ENCODE measurements around the gene EFCAB6. TPM values are rescaled to one million over a fixed set of nuclear protein-coding genes. Genes with fewer than 3 reads are reported as not detected.

The EFCAB6 gene
- total and polyA plus RNA-seq, 9 of the 15 experiments (the other 6 are each of a cell fraction or from before 2014, with no cell fraction given): 0.06 TPM; not detected in 8

GRCh38 chr22:43837666-43838065 lies 25.6 kb upstream of the EFCAB6 start:
- 5% methylated on average over 5 of the region's 9 CpGs for WGBS (ENCODE audit: insufficient coverage, low coverage, missing lambda C conversion rate)
- CTCF ChIA-PET (ENCODE audit: low intra/inter-chr PET ratio): no interaction called here
- no TSS peak for BruUV-seq (replicated peaks)

More at GRCh38 chr22:43837666-43838065, 25.6 kb upstream of the EFCAB6 start:
- in situ Hi-C loops (cut with MboI) (no loop called here), intact Hi-C loops (cut with micrococcal nuclease) (no loop called here)
- Histone ChIP-seq H3K9me1 (ENCODE audit: control insufficient read depth, insufficient read depth, low read length) (no peaks in the 10 kb centered on the region), H3K4me1 (replicated peaks in 1 of 2; ENCODE audit: control insufficient read depth in 2 of 2, insufficient read depth in 2 of 2, low read length in 2 of 2) (no peaks in the 10 kb centered on the region), H3K36me3 (ENCODE audit: control insufficient read depth, insufficient read depth, low read length) (no peaks in the 10 kb centered on the region), H3K4me3 (no peak overlapping the region), H3K9ac (ENCODE audit: insufficient read depth in 1 of 2, low read depth in 2 of 2, low read length in 2 of 2) (no peak overlapping the region; a peak in 1 of 4 replicates), H3K27ac (ENCODE audit: extremely low read depth, low read depth, low read length) (no peak overlapping the region), H3K4me2 (ENCODE audit: insufficient read depth, low read length) (no peak overlapping the region), H3K79me2 (ENCODE audit: control insufficient read depth, insufficient read depth, low read length) (no peaks in the 10 kb centered on the region), H2AFZ (ENCODE audit: low read depth, low read length) (no peak overlapping the region), H3K9me3 (replicated peaks; ENCODE audit: control insufficient read depth, insufficient read depth, low read depth, low read length) (no peaks in the 10 kb centered on the region), H3K27me3 (ENCODE audit: control insufficient read depth in 2 of 2, insufficient read depth in 2 of 2, low read length in 2 of 2) (peaks cover 0 to 22% of the 10 kb centered on the region in 2 experiments; a peak in 3 of 5 replicates), H4K20me1 (replicated peaks; ENCODE audit: control insufficient read depth, insufficient read depth, low read length) (no peaks in the 10 kb centered on the region)
- POLR2A ChIA-PET: no interaction called here
- TF ChIP-seq TCF3 (CRISPR knock-in tag; IDR thresholded peaks at IDR 0.05) (no peak), RAD51 (IDR thresholded peaks at IDR 0.05; ENCODE audit: borderline replicate concordance, low read depth) (no peak), ZBTB8A (IDR thresholded peaks at IDR 0.05; ENCODE audit: partially characterized antibody) (no peak), NR4A1 (CRISPR knock-in tag; IDR thresholded peaks at IDR 0.05) (no peak), NR4A1 (tag; IDR thresholded peaks at IDR 0.05) (no peak), ATF4 (CRISPR knock-in tag; IDR thresholded peaks at IDR 0.05) (no peak), RHOXF2B (CRISPR knock-in tag; conservative IDR thresholded peaks at IDR 0.05) (no peak), CREB3 (tag; conservative IDR thresholded peaks at IDR 0.05; ENCODE audit: low read depth) (no peak), ZBTB43 (CRISPR knock-in tag; IDR thresholded peaks at IDR 0.05) (no peak), ZNF143 (CRISPR knock-in tag; IDR thresholded peaks at IDR 0.05) (no peak), U2AF2 (optimal IDR thresholded peaks at IDR 0.05; ENCODE audit: low read depth, low read length) (no peak), BRD4 (IDR thresholded peaks at IDR 0.05) (no peak), NR2C1 (IDR thresholded peaks at IDR 0.05) (no peak), NR2C1 (tag; IDR thresholded peaks at IDR 0.05) (no peak), THAP7 (CRISPR knock-in tag; IDR thresholded peaks at IDR 0.05) (no peak)
- ATAC-seq (no peak), DNase-seq (ENCODE audit: extremely low read depth in 1 of 4, low spot score in 3 of 4) (no peak), FAIRE-seq (no peak)

Measured in K562 (cell line).